Ishikawa (cell line): ENCODE measurements around the gene DNAJC21.

ENCODE experiments used
- CEBPB ChIP-seq: IDR thresholded peaks from 2 replicates; pipeline ENCODE4 v1.6.1; 2012
- CREB1 ChIP-seq: IDR thresholded peaks from 2 replicates; pipeline ENCODE4 v1.6.1; 2012; ENCODE audit warnings: low read depth
- EGR1 ChIP-seq: IDR thresholded peaks from 2 replicates; pipeline ENCODE4 v1.6.1; 2012
- EP300 ChIP-seq: IDR thresholded peaks from 2 replicates; pipeline ENCODE4 v1.6.1; 2012; ENCODE audit warnings: borderline replicate concordance
- FOXM1 ChIP-seq: IDR thresholded peaks from 2 replicates; pipeline ENCODE4 v1.6.1; 2012; ENCODE audit warnings: low read depth, borderline replicate concordance
- NFIC ChIP-seq: IDR thresholded peaks from 2 replicates; pipeline ENCODE4 v1.6.1; 2012
- RAD21 ChIP-seq: IDR thresholded peaks from 2 replicates; pipeline ENCODE4 v1.6.1; 2012; ENCODE audit warnings: low read depth
- TAF1 ChIP-seq: IDR thresholded peaks from 2 replicates; pipeline ENCODE4 v1.6.1; 2012; ENCODE audit warnings: low read depth, mild to moderate bottlenecking
- TCF12 ChIP-seq: IDR thresholded peaks from 2 replicates; pipeline ENCODE4 v1.6.1; 2012; ENCODE audit warnings: low read depth
- TEAD4 ChIP-seq: IDR thresholded peaks from 2 replicates; pipeline ENCODE4 v1.6.1; 2012
- YY1 ChIP-seq: IDR thresholded peaks from 2 replicates; pipeline ENCODE4 v1.6.1; 2012; ENCODE audit warnings: low read depth
- ZBTB7A ChIP-seq: IDR thresholded peaks from 2 replicates; pipeline ENCODE4 v1.6.1; 2012; ENCODE audit warnings: low read depth
- TF ChIP-seq, protein P1 (sequence below): IDR thresholded peaks from 2 replicates; pipeline ENCODE4 v1.6.1; 2012
- TF ChIP-seq, protein P2 (sequence below): IDR thresholded peaks from 2 replicates; pipeline ENCODE4 v1.6.1; 2012; ENCODE audit warnings: low read depth, mild to moderate bottlenecking
- TF ChIP-seq, protein P3 (sequence below): IDR thresholded peaks from 2 replicates; pipeline ENCODE4 v1.6.1; 2012

The DNAJC21 gene

DNA sequence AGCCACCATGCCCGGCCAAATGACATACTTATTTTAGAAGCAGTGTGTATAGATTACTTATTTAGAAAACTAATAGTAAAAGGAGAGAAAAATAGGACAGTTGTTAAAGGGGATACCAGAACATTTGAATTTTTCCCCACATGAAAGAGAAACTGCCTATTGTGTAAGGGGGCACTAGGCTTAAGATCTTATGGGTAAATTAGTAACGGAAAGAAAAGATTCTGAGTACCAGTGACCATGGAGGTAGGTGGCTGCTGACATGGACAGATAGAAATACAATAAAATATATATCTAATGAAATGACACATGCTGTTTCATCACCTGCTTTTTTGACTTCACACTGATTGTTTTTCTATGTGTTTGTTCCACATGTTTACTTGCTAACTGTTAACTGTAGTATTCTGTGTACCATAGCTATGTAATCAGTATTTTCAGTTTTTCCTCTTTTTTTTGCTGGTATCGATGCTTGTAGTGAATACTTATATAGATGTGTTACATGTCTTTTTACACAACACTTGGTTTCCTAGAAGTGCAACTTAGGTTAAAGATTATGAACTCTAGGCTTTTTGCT, 3.0 kb upstream of the DNAJC21 start:
- no peak for TF ChIP-seq TEAD4
- TF ChIP-seq TAF1 = no peak
- TF ChIP-seq, protein P1, sequence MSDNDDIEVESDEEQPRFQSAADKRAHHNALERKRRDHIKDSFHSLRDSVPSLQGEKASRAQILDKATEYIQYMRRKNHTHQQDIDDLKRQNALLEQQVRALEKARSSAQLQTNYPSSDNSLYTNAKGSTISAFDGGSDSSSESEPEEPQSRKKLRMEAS = no peak

DNA sequence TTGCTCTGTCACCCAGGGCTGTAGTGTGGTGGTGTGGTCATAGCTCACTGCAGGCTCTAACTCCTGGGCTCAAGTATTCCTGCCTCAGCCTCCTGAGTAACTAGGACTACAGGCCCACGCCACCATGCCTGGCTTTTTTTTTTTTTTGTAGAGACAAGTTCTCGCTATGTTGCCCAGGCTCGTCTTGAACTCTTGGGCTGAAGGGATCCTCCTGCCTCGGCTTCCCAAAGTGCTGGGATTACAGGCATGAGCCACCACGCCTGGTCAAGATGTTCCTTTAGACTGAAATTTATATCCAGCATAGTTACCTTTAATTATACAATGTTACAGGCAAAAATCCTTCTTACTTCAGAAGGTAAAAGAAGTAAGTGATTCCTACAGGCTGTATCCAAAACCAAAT, 1.6 kb upstream of the DNAJC21 start:
- TF ChIP-seq YY1 (no peak), RAD21 (no peak), NFIC (no peak), FOXM1 (no peak), EP300 (no peak), ZBTB7A (no peak), EGR1 (no peak), TEAD4 (no peak), CREB1 (no peak), TCF12 (no peak), CEBPB (no peak), TAF1 (no peak)
- TF ChIP-seq, protein P2, sequence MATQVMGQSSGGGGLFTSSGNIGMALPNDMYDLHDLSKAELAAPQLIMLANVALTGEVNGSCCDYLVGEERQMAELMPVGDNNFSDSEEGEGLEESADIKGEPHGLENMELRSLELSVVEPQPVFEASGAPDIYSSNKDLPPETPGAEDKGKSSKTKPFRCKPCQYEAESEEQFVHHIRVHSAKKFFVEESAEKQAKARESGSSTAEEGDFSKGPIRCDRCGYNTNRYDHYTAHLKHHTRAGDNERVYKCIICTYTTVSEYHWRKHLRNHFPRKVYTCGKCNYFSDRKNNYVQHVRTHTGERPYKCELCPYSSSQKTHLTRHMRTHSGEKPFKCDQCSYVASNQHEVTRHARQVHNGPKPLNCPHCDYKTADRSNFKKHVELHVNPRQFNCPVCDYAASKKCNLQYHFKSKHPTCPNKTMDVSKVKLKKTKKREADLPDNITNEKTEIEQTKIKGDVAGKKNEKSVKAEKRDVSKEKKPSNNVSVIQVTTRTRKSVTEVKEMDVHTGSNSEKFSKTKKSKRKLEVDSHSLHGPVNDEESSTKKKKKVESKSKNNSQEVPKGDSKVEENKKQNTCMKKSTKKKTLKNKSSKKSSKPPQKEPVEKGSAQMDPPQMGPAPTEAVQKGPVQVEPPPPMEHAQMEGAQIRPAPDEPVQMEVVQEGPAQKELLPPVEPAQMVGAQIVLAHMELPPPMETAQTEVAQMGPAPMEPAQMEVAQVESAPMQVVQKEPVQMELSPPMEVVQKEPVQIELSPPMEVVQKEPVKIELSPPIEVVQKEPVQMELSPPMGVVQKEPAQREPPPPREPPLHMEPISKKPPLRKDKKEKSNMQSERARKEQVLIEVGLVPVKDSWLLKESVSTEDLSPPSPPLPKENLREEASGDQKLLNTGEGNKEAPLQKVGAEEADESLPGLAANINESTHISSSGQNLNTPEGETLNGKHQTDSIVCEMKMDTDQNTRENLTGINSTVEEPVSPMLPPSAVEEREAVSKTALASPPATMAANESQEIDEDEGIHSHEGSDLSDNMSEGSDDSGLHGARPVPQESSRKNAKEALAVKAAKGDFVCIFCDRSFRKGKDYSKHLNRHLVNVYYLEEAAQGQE = no peak
- TF ChIP-seq, protein P1 = no peak
- TF ChIP-seq, protein P3, sequence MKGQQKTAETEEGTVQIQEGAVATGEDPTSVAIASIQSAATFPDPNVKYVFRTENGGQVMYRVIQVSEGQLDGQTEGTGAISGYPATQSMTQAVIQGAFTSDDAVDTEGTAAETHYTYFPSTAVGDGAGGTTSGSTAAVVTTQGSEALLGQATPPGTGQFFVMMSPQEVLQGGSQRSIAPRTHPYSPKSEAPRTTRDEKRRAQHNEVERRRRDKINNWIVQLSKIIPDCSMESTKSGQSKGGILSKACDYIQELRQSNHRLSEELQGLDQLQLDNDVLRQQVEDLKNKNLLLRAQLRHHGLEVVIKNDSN = no peak

DNA sequence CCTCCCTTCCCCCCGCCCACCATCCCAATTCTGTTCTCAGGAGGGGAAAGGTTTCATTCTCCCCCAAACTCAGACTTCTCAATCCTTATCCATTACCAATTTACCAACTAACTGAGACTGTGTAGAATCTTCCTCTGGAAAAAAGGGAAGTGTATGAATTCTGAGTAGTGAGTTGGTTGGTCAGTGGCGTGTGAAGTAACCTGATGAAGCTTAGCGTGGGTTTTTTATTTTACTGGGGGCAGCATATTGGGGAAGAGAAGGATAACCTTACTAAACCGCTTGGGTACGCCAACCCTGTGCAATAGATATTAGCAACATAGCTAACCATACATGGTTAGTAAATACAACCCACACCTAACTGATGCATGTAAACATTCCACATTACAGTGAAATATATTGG, 1.1 kb upstream of the DNAJC21 start:
- TF ChIP-seq EGR1 = no peak
- TF ChIP-seq TEAD4 = no peak
- no peak for TF ChIP-seq TAF1
- no peak for TF ChIP-seq YY1
- no peak for TF ChIP-seq CREB1
- no peak for TF ChIP-seq EP300
- TF ChIP-seq CEBPB = no peak
- no peak for TF ChIP-seq FOXM1
- TF ChIP-seq, protein P3 = no peak
- no peak for TF ChIP-seq NFIC

DNA sequence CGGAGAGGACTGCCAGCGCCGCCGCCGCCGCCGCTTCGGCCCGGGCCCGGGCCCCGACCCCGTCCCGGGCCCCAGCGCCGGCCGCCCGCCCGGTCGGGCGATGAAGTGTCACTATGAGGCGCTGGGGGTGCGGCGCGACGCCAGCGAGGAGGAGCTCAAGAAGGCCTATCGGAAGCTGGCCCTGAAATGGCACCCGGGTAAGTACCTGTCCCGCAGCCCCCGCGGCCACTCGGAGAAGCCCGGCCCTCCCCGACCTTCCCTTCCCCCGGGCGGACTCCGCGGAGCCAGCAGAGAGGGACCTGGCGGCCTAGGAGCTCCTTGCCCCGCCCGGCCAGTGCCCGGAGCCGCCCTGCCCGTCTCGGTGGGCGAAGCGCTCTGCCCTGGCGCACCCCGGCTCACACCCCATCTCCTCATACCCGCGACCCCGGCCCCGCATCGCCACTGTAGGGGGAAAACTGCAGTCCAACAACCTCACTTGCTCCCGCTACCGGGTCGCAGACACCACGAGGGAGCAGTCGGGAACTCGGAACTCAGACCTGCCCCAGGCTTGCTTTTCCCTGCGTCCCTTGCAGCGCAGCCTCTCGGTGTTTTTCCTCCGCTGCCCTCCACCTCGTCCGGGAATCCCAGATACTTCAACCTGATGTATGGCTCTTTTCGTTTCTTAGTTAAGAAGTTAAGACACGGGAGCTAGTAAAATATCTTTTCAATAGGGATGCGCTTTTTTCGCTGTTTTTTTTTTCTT, 532 bp downstream of the DNAJC21 start:
- TF ChIP-seq, protein P1 = peak; percentile 63
- TF ChIP-seq EP300 = peak; percentile 11; the same call in 1 of the 2 replicates
- TF ChIP-seq TAF1 = peak; percentile 75; the same call in 1 of the 2 replicates
- TF ChIP-seq YY1 = peak; percentile 49; the same call in 1 of the 2 replicates
- TF ChIP-seq RAD21 = no peak
- TF ChIP-seq TCF12 = peak; percentile 33; the same call in 1 of the 2 replicates

DNA sequence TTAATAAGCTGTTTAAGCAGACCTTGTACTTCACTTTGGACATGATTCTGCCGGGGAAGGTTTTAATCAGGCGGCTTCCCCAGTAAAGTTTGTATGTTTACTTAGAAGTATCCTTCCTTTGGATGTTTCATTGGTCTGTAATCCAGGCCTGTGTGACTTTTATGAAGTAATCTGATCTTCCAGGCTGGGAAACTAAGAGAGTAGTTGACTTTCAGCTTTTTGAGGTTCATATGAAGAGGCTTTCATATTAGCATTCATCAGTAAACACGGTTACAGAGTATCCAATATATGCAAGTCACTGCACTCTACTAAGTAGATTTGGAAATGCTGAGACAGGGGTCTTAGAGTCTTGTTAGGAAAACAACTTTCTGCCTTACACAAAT, 1.1 kb downstream of the DNAJC21 start:
- no peak for TF ChIP-seq CEBPB
- no peak for TF ChIP-seq NFIC
- no peak for TF ChIP-seq EGR1
- TF ChIP-seq FOXM1 = no peak
- TF ChIP-seq, protein P3 = no peak
- TF ChIP-seq, protein P2 = no peak
- TF ChIP-seq RAD21 = no peak
- TF ChIP-seq TEAD4 = no peak
- no peak for TF ChIP-seq YY1
- TF ChIP-seq, protein P1 = no peak
- TF ChIP-seq TAF1 = no peak
- TF ChIP-seq TCF12 = no peak
- TF ChIP-seq EP300 = no peak
